CD4-positive, alpha-beta T cell treated with Interferon alpha-2 for 1 hour (primary cell): ENCODE measurements around the gene ZNF625.

Experiments
- DNase-seq, 2 donors: peaks; one replicate each; pipeline ENCODE4 v3.0.0-alpha.2; 2020 to 2022

The ZNF625 gene

GRCh38 chr19:12156223-12157058 lies at the start of gene ZNF625:
ZNF625 (minus strand) TSS chr19:12156734; CDS start chr19:12156558, 176 bp downstream.
- DNase-seq, result peak in 1 of 2 donors; percentile 24

DNA sequence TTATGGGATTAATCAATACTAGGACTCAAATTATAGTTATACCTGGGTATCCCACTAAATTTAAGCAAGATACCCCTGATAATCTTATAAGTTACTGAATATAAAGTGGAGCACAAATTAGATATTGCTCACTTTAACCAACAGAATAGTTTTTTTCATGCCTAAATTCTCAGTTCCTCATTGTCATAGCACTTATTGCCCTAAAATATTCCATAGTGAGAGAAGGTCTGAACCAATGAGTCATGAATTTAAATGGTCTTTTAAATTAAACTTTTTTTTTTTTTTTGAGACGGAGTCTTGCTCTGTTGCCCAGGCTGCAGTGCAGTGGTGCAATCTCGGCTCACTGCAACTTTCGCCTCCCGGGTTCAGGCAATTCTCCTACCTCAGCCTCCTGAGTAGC lies 48.8 kb upstream of the ZNF625 start:
- DNase-seq, result no peak

GRCh38 chr19:12202250-12202649 lies 45.7 kb upstream of the ZNF625 start:
- peak; percentile 38 to 68 for DNase-seq

GRCh38 chr19:12199757-12200419 lies 43.4 kb upstream of the ZNF625 start:
- DNase-seq, result no peak

GRCh38 chr19:12198136-12198535 lies 41.6 kb upstream of the ZNF625 start:
- DNase-seq, result no peak

DNA sequence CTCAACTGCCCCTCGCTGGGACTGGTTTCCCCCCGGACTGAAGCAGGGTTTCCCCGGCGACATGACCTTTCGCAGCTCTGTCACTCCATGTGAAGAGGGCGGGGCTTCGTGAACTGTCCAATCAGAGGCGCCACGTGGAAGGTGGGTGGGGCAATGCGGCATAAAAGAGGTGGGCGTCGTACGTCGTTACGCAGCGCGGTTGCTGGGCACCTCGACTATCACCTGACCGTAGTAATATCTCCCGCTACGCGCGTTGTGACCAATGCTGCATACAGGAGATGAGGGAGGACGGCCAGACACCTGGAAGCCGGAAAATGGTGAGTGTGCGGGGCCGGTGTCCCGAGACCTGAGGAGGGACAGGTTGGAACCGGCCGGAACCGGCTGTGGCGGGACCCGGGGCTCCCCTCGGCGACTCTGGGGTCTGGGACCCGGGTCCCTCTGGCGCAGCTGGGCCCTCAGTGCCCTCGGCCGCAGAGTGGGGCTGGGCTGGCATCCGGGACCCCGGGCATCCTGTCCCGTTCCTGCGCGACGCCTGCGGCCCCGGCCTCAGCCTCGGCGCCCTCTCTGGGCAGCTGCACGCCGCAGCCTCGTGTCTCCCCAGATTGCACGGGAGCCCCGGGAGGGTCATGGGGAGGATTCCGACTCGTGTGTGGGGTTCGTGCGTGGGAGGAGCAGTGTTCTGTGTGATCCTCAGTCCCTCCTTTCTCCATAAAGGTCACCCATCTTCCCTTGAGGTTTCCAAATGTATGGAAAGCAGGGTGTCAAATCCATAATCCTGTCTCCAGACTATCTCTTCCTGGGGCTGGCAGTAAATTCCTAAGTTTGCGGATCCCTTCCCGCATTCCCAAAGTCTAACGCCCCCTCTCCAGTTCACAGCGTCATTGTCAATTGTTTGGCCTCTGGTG lies 38.5 kb upstream of the ZNF625 start:
- peak; percentile 74 to 83 for DNase-seq

- DNase-seq, result no peak
These were observed 31.1 kb upstream of the ZNF625 start for GRCh38 chr19:12187625-12188024.

GRCh38 chr19:12180377-12180776 lies 23.8 kb upstream of the ZNF625 start:
- no peak for DNase-seq

DNA sequence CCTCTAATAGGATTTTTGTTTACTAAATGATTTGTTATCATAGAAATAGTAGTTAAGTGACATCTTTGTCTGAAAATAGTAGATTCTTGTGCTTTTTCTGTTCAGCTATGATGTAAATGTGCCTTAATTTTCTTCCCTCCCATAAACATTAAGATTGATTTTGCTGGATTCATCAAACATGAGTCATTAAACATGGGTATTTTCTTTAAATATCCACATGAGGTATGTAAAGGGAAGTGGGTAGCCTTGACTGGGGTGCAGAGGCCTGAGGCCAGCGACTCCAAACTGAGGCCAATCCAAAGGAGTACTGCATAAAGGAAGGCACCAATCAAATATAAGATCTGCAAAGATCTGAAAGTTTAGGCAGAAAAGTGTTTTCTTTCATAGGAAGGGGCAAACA lies 10.1 kb upstream of the ZNF625 start:
- no peak for DNase-seq

DNA sequence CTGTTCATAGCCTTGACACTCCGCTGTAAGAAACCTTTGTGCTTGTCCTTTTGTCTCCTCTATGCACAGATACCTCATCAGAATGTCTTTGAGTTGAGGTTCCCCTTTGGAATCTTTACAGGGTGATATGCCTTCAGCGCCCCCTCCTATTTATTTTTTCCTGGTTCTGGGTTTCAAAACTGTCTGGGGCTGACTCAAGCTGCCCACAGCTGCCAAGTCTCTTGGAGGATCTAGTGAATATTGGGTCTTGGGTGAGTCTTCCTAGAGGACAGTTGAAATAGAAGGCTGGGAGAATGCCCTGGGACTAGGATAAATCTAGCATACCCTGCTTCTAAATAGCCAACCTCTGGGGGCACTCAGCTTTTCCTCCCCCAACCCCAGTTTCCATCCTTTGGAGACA lies 7.3 kb upstream of the ZNF625 start:
- DNase-seq, result no peak

DNA sequence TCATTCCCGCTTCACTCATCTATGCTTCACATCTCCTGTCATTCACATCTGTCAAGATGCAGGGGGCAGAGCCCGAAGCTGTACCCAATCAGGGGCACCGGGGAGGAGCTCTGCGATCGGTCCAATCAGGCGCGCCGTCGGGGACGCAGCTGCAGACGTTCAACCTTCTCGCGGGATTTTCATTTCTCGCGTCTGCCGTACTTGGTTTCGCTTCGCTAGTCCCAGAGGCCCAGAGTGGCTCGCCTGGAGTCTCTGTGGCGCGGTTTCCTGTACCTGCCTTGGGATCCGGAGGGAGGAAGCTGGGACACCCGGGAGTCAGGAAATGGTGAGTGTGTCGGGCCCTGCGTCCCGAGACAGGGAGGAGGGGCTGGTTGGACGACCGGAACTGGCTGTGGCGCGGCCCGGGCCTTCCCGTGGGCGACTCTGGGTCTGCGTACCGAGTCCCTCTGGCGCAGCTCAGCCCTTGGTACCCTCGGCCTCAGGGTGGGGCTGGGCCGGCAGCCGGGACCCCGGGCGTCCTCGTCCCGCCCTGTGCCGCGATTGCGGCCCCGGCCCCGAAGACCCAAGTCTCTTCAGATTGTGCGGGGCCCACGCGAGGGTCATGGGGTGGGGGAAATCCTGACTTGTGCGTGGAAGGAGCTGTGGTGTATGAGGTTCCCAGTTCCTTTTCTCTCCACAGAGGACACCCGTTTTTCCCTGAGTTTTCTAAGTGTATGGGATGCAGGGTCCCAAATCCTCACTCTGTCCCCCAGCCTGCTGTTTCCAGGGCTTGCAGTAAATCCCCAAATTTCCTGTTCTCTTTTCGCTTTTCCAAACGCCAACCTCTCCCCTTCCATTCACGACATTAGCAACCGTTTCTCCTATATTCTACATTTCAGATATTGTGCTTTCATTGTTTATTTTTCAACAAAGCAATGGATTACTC lies 6.6 kb upstream of the ZNF625 start, which contains the start of gene ZNF136:
Gene ZNF136 (plus strand): TSS at position 215 of the 925 bp plus-strand sequence. CDS start 108 bp downstream, at position 323.
- peak; percentile 93 to 95 for DNase-seq

DNA sequence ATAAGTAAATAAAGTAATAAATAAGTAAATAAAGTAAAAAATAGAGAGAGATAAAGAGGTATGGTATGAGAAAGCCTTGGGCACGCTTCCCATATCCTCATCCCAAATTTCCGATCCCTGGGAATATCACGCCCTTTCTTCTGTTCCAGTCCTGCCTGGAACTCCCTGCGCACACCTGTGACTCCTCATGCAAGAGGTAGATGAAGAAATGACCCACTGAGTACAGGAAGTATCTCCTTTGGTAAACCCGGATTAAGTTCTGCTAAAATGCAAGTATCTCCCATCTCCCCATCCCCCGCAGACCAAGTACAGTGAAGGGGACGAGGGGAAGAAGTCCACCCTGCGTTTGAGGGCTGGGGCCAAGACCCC lies 6.0 kb upstream of the ZNF625 start:
- DNase-seq, result no peak

DNA sequence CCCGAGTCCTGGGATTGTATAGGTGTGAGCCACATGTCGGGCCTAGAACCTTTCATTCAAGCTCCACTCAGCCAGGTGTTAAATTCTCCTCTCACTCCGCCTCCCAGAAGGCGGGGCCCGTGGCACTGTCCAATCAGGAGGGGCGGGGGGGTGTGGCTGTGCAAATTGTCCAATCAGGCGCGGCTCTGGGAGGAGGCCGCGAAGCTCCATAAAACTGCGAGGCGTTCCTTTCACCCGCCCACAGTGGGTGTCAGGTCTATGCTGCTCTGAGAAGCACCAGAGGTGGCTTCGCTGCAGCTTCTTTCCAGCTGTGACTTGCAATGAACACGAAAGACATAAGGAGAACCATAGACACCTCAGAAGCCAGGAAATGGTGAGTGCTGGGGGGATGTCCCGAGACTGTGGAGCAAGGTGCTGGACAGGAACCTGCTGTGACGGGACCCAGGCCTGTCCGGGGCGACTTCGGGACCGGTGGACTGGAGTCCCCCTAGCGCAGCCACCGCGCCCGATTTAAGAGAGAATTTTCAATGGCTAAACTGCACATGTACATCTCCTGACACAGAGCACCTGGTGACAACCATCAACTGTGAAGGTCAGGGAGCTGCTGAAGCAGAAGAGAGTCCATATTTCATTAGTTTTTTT lies 3.4 kb upstream of the ZNF625 start:
- DNase-seq, result no peak

DNA sequence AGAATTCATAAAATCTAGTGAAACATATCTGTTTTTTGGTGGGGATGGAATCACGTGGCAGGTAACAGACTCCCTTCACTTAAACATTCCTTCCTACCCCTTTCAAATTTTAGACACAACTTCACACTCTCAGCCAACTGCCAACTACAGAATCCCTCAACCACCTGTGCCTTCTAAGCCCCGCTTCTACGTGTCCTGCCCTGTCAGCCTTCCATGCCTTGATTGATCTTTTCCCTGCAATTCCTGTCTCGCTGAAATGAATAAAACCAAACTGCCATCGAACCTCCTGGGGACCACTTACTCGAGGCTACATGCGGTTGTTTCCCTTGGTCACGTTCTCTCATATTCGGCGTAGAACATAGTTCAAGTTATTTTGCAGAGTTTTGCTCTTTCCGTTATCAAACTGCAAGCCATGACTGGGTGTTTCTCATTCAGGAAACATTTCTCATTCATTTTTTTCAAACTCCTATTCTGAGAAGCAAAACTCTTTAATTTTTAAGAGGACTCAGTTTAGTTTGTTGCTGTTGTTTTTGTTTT lies 1.1 kb downstream of the ZNF625 start:
- DNase-seq, result no peak

- DNase-seq, result no peak
These were observed 11.2 kb downstream of the ZNF625 start for GRCh38 chr19:12145348-12145747.

GRCh38 chr19:12141405-12141736 lies 15.2 kb downstream of the ZNF625 start:
- DNase-seq, result no peak

GRCh38 chr19:12140545-12141404 lies 15.8 kb downstream of the ZNF625 start:
- DNase-seq, result peak; percentile 82 to 88

GRCh38 chr19:12139885-12140544 lies 16.5 kb downstream of the ZNF625 start, which contains the start of gene ZNF20:
ZNF20 (minus strand) TSS chr19:12140350; CDS start chr19:12140182, 168 bp downstream.
- peak; percentile 89 to 92 for DNase-seq

DNA sequence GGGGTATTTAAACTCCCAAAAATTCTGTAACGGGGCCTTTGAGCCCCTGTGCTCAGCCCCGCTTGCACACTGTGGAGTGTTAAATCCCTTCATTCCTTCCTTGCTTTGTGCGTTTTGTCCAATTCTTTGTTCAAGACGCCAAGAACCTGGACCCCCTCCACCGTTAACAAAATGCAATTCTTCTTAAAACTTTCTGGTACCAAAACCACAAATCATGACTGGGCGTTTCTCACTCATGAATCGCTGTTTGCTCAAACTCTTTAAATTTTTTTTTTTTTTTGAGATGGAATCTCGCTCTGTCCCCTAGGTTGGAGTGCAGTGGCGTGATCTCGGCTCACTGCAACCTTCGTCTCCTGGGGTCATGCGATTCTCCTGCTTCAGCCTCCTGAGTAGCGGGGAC lies 17.3 kb downstream of the ZNF625 start:
- DNase-seq, result no peak
